ENCODE data around the gene FURIN.
"Not testable (repeated sequence)": the region's sequence is repeated elsewhere in the genome, so short reads cannot be mapped to it uniquely, and the experiment has no call there.

Gene FURIN

DNA sequence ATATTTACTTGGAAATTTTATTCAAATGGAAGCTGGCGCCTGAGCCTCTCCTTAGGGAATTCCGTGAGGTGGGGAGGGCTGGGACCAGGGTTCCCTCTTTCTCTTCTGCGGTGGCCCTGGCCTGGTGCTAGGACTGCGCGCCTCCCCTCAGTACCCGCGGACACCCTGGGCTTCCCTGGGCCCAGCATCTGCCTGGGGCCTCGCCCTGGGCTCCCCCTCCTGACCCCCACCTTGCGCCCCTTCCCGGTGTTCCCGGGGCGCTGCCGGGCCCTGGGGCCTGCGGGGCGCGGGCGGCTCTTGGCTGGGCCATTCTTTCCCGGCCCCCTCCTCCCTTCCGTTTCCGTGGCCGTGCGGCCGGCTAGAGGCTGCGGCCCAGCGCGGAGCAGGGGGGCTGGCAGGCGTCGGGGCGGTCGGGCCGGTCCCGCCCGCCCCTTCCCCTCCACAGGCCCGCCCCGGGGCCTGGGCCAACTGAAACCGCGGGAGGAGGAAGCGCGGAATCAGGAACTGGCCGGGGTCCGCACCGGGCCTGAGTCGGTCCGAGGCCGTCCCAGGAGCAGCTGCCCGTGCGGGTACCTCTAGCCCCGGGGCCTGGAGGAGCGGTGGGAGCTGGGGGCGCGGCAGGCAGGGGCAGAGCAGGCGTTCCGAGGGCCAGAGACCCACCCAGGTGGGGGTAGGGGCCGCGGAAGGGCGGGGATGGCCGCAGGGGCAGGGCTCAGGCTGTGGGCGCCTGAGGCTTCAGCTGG lies 15.8 kb downstream of the FURIN start, which contains the start of gene FES:
Gene FES, plus strand, starts transcription at position 529 of the 743 bp plus-strand sequence. CDS start 542 bp downstream, outside the sequence.
- DNase-seq, result peak; percentile 84

DNA sequence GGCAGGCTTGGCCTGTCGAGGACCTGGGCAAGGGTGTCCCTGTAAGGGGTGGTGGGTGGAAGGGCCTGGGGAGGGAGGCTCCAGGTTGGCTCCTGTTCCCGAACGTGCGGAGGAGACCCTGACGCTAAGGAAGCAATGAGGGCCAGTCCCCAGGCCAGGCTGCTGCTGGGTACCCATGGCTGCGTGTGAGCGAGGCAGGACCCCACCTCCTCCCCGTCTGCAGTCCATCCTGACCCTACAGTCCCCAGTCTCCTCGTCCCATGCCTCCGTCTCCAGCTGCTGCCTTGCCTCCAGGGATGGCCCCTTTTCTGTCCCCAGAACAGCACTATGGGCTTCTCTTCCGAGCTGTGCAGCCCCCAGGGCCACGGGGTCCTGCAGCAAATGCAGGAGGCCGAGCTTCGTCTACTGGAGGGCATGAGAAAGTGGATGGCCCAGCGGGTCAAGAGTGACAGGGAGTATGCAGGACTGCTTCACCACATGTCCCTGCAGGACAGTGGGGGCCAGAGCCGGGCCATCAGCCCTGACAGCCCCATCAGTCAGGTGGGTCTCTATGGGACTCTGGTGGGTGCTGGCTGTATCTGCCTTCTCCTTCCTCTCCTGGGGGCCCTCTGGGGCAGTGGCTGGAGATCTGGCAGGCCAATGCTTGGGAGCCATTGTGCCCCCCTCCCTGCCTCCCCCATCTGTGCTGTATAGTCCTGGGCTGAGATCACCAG lies 16.5 kb downstream of the FURIN start:
- no peak for DNase-seq

DNA sequence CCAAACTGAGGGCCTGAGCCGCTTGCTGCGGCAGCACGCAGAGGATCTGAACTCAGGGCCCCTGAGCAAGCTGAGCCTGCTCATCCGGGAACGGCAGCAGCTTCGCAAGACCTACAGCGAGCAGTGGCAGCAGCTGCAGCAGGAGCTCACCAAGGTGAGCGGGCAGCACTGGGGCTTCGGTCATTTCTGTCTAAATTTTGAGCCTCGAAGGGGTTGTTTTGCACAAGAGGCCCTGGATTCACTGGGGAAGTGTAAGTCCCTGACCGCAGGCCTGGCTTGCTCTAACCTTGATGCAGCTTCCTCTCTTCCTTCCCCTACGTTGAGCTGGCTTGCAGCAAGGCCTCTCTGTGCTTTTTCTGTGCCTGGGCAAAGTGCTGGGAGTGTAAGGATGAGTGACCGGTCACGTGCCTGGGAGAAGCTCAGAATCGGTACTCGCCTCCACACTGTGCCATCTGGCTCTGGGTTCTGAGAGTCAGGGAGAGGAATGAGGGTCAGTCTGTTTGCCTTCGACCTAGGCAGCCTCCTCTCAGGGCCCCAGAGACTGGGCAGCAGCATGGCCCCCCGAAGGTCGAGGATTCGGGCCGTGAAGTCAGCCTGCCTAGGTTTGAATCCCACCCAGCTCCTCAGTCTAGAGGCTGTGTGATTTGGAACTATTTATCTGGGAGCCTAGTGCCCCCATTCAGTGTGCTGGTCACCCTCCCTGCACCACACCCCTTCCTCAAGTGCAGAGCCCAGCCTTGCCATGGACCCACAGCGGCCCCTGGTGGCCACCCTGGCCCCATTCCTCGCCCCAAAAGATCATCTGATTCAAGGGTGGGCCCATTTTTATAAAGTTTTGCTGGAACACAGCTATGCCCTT lies 17.3 kb downstream of the FURIN start:
- peak; percentile 78 for DNase-seq

DNA sequence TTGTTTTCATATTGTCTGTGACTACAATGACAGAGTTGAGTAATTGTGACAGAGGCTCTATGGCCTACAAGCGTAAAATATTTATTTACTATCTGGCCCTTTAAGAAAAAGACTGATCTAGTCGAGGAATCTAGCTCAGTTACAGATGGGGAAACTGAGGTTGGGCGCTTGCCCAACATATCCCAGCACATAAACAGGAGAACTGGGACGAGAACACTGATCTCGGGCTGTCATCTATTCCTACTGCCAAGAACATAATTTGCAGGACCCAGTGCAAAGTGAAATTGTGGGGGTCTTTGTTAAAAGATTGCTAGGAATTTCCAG lies 17.9 kb downstream of the FURIN start:
- DNase-seq, result no peak

DNA sequence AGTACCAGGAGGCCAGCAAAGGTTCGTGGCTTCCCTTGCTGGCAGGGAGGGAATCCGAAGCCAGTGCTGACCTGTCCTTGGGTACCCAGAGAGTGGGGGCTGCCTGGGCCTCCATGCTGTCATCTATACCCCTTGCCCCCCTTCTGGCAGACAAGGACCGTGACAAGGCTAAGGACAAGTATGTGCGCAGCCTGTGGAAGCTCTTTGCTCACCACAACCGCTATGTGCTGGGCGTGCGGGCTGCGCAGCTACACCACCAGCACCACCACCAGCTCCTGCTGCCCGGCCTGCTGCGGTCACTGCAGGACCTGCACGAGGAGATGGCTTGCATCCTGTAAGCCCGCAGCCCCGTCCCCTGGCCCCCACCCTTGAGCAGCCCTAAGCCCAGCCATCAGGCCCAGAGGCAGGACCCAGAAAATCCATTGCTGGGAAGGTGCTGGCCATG lies 18.7 kb downstream of the FURIN start:
- no peak for DNase-seq

DNA sequence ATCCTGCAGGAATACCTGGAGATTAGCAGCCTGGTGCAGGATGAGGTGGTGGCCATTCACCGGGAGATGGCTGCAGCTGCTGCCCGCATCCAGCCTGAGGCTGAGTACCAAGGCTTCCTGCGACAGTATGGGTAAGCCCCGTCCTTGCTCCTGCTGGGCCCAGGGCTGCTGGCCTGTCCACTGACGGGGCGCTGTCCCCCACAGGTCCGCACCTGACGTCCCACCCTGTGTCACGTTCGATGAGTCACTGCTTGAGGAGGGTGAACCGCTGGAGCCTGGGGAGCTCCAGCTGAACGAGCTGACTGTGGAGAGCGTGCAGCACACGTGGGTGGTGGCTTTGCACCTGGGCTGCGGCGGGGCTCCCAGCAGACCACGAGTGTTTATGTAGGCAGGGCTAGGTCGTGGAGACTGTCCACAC lies 20.9 kb downstream of the FURIN start:
- no peak for DNase-seq

DNA sequence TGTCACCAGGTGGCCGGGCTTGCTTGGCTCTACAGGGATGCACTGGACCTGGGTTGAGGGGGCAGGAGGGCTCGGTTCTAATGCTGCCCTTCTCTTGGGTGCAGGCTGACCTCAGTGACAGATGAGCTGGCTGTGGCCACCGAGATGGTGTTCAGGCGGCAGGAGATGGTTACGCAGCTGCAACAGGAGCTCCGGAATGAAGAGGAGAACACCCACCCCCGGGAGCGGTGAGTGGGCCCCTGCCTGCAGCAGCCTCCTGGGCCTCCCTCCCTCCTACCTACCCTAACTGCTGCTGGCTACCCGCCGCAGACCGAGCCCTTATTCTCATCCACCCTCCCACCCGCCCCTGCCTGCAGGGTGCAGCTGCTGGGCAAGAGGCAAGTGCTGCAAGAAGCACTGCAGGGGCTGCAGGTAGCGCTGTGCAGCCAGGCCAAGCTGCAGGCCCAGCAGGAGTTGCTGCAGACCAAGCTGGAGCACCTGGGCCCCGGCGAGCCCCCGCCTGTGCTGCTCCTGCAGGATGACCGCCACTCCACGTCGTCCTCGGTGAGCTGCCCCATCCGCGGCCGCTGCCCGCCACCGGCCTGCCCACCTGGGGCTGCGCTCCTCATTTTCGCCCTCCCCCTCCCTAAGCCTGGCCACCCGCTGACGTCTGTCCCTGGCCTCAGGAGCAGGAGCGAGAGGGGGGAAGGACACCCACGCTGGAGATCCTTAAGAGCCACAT lies 21.5 kb downstream of the FURIN start:
- no peak for DNase-seq

DNA sequence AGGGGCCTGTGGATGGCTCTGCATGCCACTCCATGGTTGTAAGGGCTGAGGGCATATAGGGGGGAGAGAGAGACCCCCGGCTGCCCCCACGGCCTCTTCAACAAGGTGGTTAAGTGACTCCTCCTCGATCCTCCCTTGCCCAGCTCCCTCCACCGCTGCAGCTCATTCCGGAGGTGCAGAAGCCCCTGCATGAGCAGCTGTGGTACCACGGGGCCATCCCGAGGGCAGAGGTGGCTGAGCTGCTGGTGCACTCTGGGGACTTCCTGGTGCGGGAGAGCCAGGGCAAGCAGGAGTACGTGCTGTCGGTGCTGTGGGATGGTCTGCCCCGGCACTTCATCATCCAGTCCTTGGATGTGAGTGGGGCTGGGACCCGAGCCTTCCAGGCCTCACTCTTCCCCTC lies 22.5 kb downstream of the FURIN start:
- no peak for DNase-seq

DNA sequence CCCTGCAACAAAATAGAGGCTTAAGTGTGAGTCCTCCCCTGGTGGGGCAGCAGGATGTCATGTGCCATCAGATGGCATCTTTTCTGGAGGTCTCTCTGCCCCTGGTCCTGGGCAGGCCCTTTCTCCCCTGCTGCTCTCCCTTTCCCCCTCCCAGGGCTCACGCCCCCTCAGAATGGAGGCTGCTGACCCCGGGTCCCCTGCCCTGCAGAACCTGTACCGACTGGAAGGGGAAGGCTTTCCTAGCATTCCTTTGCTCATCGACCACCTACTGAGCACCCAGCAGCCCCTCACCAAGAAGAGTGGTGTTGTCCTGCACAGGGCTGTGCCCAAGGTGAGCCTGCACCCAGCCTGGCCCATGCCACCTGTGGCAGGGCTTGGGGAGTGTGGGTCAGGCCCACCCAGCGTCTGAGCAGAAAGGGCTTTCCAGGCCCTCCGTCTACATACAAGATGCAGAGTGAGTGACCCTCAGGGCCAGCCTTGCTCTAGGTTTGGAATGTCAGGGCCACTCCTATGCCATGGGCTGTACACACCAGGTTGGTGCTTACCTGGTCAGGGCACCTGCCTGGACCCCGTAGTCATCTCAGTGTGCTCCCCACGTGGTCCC lies 23.1 kb downstream of the FURIN start:
- DNase-seq, result no peak

DNA sequence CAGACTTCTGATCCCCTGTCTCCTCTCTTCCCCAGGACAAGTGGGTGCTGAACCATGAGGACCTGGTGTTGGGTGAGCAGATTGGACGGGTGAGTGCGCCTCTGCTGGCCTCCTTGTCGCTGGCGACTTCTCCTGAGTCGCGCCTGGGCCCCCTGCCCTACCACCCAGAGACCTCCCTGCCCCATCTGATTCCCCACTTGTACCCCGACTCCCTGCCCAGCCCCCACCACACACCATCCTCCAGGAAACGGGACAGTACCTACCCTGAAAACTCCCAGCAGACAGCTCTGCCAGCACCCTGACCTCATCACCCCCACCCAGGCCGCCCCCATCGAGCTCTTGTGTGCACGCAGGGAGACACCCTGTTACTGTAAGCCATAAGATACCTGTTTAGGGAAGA lies 23.6 kb downstream of the FURIN start:
- no peak for DNase-seq

DNA sequence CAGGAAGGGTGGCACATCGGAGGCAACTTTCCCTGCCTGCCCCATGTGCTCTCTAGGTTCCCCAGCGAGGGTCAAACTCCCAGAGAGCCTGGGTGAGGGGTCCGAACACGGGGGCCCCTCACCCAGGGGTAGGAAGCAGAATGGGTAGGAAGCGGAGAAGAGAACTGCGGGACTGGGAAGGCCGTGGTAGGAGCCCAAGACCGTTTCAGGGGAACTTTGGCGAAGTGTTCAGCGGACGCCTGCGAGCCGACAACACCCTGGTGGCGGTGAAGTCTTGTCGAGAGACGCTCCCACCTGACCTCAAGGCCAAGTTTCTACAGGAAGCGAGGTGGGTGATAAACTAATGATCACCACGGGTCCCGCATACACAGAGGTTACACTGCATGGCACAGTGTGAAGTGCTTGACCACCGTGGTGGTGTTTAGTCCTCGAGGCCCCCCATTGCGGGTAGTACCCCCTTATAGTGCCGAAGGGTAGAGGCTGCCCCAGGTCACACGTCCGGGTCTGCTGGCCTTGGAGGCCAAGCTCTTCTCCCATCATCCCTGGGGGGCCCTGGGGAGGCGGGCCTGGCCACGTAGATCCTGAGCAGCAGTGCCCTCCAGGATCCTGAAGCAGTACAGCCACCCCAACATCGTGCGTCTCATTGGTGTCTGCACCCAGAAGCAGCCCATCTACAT lies 24.2 kb downstream of the FURIN start:
- no peak for DNase-seq

DNA sequence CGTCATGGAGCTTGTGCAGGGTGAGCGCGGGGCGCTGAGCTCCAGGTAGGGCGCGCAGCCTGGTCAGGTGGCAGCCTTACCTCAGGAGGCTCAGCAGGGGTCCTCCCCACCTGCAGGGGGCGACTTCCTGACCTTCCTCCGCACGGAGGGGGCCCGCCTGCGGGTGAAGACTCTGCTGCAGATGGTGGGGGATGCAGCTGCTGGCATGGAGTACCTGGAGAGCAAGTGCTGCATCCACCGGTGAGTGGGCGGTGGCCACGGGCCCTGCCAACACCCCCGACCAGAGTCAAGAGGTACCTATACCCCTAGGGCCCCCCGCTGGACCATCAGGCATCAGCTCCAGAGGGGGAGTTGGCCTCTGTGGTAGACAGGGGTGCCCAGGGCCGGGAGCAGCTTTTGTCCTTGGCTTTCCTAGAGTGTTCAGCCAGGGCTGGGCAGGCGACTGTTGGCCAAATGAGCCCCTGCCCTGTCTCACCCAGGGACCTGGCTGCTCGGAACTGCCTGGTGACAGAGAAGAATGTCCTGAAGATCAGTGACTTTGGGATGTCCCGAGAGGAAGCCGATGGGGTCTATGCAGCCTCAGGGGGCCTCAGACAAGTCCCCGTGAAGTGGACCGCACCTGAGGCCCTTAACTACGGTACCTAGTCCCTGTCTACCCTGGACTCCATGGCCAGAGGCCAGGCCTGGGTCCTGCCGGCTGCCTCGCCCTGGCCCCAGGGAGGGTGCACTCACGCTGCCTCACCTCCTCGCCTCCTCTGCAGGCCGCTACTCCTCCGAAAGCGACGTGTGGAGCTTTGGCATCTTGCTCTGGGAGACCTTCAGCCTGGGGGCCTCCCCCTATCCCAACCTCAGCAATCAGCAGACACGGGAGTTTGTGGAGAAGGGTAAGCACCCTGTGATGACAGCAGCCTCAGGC lies 25.0 kb downstream of the FURIN start:
- no peak for DNase-seq

DNA sequence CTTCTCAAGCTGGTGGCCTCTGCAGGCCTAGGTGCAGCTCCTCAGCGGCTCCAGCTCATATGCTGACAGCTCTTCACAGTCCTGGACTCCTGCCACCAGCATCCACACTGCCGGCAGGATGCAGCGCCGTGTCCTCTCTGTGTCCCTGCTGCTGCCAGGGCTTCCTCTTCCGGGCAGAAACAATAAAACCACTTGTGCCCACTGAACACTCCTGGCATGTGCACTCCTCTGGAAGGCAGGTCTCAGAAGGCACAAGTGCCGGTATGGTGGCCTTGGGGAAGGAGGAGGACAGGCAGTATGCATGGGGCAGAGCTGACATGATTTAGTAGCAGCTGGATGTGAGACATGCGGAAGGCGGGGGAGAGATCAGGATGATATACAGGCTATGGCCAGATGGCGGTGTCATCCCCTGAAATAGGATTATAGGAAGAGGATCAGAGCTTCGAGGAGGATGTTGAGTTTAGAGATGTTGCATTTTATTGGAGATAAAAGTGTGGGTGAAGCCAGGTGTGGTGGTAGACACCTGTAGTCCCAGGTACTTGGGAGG lies 27.3 kb downstream of the FURIN start:
- DNase-seq, result no peak

DNA sequence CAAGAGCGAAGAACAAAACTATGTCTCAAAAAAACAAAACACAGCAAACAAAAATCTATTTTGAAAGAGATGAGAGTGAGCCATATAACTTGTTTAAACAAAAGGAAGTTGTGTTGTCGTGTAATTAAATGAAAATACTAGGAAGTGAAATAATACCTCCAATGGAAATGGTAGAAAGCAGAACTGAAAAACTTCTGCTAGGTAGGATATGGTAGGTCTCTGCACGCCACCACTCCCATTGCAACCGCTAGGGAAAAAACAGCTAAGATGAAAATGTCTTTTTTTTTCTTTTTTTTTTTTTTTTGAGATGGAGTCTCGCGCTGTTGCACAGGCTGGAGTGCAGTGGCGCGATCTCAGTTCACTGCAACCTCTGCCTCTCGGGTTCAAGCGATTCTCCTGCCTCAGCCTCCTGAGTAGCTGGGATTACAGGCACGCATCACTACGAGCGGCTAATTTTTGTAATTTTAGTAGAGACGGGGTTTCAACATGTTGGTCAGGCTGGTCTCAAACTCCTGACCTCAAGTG lies 28.8 kb downstream of the FURIN start:
- not testable (repeated sequence) for DNase-seq

DNA sequence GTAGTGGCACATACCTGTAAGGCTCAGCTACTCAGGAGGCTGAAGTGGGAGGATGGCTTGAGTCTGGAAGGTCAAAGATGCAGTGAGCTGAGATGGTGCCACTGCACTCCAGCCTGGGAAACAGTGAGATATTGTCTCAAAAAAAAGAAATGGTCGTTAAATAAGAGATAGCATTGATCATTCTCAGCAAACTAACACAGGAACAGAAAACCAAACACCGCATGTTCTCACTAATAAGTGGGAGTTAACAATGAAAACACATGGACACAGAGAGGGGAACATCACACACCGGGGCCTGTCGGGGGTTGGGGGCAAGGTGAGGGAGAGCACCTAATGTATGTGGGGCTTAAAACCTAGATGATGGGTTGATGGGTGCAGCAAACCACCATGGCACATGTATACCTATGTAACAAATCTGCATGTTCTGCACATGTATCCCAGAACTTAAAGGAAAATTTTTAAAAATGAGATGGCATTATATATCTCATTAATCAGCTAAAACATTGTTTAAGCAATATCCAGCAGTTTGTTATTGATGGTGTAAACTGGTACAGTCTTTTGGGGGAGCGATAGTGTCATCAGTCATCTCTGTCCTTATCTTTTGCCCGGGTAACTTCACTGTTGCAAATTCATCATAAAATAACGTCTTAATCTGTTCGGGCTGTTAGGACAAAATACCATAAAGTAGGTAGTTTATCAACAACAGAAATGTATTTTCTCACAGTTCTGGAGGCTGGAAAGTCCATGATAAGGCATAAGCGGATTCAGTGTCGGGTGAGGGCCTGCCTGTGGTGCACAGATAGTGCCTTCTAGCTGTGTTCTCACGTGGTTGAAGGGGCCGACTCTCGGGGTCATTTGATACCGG lies 33.0 kb downstream of the FURIN start:
- DNase-seq, result no peak

DNA sequence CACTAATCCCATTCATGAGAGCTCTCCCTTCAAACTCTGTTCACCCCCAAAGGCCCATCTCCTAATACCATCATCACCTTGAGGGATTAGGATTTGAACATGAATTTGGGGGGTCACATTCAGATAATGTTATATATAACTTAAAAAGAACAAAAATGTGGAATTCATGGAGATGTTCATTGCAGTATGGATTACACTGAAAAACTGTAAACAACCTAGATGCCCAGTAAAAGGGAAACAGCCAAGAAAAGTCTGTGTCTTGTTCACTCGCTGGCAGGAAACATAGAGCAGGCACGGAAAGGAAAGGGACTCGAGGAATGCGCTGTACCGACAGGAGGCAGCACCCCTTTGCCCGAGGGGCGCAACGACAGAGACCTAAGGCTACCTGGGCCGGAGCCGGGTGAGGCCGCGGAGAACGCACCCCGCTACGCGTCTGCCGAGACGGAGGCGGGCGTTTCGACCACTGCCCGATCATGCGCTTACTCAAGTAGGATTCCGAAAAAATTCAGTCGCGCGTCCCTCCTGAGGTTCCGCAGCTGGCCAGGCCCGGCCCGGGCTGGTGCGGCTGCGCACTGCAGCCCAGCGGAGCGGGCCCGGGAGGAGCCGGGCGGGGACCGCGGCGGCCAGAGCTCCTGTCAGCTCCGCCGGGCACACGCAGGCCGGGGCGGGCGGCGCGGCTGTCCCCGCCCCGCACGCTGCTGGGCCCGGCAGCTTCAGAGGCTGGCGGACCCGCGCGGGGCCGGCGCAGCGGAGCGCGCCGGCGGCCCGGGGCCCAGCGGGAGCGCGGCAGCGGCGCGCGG lies 33.9 kb downstream of the FURIN start:
- peak; percentile 90 for DNase-seq

DNA sequence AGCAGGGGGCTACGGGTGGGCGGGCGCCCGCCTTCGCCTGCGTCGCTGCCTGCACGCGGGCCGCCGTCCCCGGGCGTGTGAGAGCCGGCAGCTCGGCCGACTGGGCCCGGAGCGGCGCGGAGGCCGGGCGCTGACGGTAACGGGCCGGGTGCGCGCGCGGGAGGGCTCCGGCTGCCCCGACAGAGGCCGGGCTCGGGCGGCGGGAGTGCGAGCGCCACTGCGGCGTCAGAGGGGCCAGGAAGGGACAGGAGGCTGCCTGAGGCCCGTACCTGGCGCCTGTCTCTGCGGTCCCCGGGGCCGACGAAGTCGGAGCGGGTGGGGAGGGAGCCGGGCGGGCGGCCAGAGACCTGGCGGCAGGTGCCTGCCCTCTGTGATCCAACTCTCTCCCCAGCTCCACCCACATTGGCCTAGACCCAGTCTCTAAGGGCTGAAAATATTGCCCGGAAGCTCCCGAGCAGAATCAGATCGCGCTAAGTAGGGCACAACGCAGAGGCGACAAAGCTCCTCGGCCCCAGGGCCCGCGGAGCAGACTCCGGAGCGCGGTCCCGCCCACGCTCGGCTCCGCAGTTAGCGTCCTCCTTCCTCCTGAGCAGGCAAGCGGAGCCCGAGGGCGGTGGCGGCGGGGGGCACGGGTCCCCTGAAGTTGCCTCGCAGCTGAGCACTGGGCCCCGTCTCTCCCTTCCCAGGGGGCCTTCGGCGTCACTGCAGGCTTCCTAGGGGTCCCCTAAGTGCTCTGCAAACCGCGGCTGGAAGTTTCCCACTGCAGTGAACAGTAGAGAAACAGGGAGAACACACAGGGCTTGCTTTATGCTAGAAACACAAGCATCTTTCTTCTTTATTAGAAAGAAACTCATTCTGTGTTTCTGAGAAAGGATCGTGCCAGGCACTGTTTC lies 34.7 kb downstream of the FURIN start, which contains the start of gene MAN2A2:
Gene MAN2A2, plus strand, starts transcription at position 463 of the 893 bp plus-strand sequence. CDS start 906 bp downstream, outside the sequence.
- peak; percentile 82 for DNase-seq

Data from islet precursor cell (in vitro differentiated cells).